ENCODE data around the gene POGK.

GRCh38 chr1:166813508-166814223 is 25.6 kb upstream of the POGK start:
- TF ChIP-seq CTCF (IDR thresholded peaks at IDR 0.05 in 8 of 11, conservative IDR thresholded peaks at IDR 0.05 in 3 of 11) (no peak), POLR2AphosphoS5 (IDR thresholded peaks at IDR 0.05) (no peak)
